Stimulated activated naive CD4-positive, alpha-beta T cell (primary cell): ENCODE results near the gene ZSWIM4.
"Not testable (repeated sequence)": the region's sequence is repeated elsewhere in the genome, so short reads cannot be mapped to it uniquely, and the experiment has no call there.

Experiments used
- DNase-seq, 6 experiments: peaks; one replicate each; lab custom pipeline; 2025; lab: John Stamatoyannopoulos, UW

ZSWIM4 gene

DNA sequence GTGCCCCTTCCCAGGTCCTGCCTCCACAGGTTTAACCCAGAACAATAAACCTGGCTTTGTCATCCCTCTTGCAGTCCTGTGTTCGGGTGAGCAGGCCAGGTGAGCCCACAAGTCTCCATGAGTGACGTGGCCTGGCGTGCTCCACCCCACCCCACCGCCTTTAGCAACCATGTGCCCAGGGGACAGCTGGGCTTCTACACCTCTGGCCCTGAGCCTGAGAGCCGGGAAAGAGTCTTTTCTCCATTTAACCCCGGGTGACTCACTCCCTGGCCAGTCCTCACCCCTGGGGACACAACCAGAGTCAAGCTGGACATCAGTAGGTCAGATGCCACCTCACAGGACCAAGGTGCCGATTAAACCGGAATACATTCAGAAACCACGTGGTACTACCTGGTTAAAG, 16.8 kb upstream of the ZSWIM4 start:
- DNase-seq, result no peak

DNA sequence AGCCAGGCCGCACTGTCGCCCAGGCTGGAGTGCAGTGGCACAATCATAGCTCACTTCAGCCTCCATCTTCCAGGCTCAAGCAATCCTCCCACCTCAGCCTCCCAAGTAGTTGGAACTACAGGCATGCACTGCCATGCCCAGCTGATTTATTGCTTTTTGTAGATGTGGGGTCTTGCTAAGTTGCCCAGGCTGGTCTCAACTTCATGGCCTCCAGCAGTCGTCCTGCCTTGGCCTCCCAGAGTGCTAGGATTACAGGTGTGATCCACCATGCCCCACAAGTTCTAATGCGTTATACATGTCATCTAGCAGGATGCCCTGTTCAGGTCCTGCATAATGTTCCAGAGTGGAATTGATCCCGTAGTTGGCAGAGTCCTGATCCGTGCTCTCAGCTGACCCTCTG, 16.4 kb upstream of the ZSWIM4 start:
- no peak for DNase-seq

DNA sequence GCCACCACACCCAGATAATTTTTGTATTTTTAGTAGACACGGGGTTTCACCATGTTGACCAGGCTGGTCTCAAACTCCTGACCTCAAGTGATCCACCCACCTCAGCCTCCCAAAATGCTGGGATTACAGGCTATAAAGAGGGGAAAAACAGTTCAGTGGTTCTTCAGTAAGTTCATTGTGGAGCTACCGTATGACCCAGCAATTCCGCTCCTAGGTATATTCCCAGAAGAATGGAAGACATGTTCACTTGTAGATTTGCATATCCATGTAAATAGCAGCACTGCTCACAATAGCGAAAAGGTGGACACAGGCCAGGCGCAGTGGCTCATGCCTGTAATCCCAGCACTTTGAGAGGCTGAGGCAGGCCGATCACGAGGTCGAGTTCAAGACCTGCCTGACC, 15.4 kb upstream of the ZSWIM4 start:
- not testable (repeated sequence) for DNase-seq

DNA sequence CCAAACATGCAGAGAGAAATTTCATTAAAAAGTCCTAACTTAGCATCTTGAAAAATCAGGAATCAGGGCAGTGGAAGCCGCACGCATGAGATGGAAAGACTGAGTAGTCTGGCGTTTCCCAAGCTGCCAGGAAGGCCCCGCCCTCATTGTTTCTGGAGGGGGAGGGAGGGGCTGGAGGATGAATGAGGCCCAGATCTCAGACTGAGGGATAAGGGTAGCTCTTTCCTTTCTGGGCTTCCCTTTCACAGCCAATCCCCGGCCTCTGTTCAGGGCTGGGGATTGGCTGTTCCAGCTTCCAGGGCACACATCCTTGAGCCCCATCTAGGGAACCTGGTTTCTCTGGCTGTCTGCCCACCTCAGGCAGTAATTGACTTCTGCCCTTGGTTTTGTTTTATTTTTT, 13.7 kb upstream of the ZSWIM4 start:
- DNase-seq, result no peak

DNA sequence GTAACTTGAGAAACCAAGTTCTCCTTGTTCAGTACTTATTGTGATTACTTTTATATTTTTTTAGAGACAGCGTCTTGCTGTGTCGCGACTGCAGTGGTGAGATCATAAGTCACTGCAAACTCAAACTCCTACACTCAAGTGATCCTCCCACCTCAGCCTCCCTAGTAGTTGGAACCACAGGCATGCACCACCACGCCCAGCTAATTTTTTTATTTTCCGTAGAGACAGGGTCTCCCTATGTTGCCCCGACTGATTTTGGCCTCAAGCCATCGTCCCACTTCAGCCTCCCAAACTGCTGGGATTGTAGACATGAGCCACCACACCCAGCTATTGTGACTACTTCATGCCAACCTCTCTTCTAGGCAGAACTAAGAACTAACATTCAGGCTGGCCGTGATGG, 12.7 kb upstream of the ZSWIM4 start:
- DNase-seq, result no peak

DNA sequence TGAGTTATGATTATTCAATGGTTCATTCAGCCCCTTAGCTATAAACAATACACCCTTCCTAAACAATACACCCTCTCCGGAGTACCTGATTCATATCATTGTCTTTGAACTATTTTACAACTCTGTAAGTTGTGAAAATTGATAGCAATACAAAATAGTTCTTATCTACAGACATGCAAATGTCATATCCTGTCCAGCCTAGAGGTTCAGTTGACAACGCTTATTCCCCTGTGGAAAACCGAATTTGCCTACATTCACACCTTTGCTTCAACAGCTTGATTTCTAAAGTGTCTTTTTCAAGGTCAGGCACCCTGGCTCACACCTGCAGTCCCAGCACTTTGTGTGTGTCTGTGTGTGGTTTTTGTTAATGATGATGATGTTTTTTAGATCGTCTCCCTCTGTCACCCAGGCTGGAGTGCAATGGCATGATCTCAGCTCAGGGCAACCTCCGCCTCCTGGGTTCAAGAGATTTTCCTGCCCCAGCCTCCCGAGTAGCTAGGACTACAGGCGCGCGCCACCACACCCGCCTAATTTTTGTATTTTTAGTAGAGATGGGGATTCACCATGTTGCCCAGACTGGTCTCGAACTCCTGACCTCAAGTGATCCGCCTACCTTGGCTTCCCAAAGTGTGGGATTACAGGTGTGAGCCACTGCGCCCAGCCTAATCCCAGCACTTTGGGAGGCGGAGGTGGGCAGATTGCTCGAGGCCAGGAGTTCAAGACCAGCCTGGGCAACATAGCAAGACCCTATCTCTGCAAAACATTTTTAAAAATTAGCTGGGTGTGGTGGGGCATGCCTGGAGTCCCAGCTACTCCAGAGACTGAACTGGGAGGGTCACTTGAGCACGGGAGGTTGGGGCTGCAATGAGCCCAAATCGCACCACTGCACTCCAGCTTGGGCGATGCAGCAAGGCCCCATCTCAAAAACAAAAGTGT, 11.4 kb upstream of the ZSWIM4 start:
- no peak for DNase-seq

DNA sequence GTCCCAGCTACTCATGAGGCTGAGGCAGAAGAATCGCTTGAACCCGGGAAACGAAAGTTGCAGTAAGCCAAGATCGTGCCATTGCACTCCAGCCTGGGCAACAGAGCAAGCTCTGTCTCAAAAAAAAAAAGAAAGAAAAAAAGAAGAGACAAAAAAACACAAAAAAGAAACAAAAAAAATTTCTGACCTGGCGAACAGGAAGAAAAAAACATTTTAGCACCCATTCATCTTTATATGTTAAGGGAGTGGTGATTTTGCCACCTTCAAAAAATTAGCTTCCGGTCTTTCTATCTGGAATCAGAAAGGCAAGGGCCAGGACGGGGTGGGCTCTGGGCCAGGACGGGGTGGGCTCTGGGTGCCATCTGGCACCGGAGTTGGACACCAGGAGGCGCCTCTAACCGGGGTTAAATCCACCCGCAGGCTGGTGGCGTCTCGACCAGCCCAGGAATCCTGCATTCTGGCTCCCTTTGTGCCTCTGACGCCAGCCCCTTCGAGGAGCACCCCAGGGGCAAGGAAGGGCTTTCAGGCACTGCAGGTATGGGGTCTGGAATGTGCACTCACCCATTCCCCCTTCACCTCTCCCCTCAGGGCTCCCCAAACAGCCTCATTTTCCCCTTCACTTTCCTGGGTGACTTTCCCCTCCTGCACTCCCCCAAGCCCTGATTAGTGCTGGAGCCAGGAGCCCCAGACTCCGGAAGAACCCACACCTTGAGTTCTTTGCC, 10.4 kb upstream of the ZSWIM4 start:
- DNase-seq, result peak; percentile 29 to 73 (median 62)

DNA sequence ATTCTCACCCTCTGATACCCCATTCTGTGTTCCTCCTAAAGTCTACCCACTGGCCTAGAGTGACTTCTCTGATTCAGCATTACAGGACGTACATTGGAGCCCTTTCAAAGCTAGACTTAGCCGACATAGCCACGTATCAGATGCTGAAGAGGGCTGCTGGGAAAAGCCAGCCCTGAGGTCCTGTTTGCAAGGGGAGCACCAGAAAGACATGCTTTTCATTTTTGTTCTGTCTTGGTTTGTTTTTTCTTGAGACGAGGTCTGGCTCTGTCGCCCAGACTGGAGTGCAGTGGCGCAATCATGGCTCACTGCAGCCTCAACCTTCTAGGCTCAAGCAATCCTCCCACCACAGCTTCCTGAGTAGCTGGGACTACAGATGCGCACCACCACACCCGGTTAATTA, 6.3 kb upstream of the ZSWIM4 start:
- DNase-seq, result peak in 1 of 6 experiments; percentile 13

DNA sequence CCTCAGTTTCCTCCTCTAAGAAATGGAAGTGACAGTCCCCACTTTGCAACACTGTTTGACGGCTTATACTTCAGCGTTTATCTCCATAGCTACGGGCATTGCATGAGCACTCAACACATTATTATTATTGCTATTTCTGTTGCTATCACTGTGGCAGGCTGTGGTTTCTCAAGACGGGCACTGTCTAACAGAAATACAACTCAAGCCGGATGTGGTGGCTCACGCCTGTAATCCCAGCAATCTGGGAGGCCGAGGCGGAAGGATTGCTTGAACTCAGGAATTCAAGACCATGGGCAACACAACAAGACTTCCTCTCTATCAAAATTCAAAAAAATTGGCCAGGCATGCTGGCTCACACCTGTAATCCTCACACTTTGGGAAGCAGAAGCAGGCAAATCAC, 4.9 kb upstream of the ZSWIM4 start:
- DNase-seq, result no peak

DNA sequence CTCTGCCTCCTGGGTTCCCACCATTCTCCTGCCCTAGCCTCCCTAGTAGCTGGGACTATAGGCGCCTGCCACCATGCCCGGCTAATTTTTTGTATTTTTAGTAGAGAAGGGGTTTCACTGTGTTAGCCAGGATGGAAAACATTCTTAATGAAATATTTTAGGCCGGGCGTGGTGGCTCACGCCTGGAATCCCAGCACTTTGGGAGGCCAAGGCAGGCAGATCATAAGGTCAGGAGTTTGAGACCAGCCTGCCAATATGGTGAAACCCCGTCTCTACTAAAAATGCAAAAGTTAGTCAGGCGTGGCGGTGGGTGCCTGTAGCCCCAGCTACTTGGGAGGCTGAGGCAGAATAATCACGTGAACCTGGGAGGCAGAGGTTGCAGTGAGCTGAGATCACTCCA, 1.9 kb upstream of the ZSWIM4 start:
- DNase-seq, result not testable (repeated sequence)

DNA sequence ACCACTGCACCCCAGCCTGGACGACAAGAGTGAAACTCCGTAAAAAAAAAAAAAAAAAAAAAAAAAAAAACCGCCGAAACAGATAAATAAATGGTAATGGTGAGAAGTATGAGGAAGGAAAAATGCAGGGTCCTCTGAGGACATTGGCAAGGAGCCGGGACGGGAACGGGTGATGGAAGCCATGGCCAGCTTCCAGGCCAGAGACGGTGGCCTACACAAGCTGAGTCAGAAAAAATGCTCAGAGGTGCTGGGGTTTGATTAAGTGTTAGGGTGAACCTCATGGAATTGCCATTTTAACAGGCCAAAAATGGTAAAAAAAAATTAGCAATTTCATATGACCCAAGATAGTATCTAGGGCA, 866 bp upstream of the ZSWIM4 start:
- DNase-seq, result peak in 1 of 6 experiments; percentile 44

DNA sequence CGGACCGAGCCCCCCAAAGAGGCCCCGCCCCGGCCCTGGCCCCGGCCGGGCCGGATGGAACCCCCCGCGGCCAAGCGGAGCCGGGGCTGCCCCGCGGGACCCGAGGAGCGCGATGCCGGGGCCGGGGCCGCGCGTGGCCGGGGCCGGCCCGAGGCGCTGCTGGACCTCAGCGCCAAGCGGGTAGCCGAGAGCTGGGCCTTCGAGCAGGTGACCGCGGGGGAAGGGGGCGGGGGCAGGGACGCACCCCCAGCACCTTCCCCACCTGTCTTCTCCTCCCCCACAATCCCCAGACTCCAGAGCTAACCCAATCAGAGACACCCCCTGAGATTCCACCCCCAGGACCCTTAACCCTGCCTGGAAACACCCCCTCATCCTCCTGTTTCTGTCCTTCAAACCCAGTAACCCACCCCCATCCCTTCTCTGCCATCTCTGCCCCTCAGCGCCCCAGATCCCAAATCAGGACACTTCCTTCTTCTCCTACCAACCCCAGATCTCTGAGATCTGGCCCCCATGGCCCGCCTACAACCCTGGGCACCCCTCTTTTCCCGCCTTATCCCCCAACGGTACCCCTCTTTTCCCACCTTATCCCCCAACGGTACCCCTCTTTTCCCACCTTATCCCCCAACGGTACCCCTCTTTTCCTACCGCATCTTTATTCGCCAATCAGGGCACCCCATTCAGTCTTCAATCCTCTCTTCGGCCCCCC, 505 bp downstream of the ZSWIM4 start:
- DNase-seq, result no peak

DNA sequence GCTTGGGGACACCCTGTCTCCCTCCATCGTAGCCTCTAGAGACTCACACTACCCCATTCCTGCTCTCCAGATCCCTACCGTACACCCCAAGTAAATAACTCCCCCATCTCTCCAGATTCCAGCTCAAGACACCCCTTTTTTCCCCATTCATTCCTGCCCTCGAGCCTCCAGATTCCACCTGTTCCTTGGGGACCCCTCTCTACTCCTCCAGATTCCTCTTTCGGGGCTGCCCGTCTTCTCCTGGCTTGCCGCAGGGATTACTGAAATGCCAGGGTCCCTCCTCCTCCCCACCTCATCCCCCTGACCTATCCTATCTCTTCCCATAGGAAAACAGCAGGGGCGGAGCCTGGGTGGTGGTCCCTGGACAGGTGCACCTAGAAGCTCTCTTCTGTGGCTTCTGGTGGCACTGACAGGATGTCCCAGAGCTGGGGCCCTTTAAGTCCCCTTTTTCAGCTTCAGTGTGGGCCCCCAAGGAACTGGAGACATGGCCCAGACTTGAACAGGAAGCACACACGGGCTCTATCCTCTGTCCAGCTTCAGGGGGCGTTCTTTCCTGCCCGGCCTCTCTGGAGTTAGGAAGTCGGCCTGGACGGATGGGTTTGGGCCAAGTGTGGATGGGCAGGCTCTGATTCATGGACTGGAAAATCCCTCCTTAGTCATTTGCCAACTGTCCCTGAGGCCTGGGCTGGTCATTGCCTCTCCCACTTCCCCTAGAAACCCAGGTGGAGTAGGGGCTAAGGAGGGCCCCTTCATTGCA, 1.2 kb downstream of the ZSWIM4 start:
- DNase-seq, result no peak

DNA sequence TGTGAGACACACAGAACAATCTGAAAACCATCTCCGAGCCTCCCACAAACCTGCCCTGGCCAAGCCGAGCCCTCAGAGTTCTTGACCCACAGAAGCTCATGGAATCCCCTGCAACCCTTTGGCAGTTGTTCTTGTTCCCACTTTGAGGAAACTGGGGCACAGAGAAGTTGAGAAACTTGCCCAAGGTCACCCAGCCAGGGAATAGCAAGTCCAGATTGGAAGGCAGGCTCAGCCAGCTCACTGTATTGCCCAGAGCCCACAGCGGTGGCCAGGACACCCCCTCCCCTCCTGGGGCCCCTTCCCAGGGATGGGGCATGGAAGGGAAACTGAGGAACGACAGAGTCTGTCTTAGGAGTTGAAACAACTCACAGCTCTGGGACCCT, 1.8 kb downstream of the ZSWIM4 start:
- DNase-seq, result no peak

DNA sequence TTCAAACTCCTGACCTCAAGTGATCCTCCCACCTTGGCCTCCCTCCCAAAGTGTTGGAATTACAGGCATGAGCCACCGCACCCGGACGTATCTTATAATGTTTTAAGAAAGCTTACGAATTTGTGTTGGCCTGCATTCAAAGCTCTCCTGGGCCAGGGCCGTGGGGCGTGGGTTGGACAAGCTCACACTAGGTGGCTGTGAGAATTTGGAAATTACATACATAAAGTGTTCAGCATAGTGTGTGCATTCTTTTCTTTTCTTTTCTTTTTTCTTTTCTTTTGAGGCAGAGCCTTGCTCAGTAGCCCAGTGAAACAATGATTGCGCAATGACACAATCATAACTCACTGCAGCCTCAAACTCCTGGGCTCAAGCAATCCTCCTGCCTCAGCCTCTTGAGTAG, 2.6 kb downstream of the ZSWIM4 start:
- DNase-seq, result no peak

DNA sequence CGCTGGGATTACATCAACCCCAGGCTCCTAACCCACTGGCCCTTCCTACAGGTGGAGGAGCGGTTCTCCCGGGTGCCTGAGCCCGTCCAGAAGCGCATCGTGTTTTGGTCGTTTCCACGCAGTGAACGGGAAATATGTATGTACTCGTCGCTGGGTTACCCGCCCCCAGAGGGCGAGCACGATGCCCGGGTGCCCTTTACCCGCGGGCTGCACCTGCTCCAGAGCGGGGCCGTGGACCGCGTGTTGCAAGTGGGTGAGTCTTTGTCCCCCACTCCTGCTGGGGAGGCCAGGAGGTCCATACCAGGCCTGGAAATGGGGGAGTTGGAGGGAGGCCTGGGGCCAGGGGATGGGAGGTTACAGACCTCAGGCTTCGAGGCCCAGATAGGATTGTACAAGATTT, 4.4 kb downstream of the ZSWIM4 start:
- DNase-seq, result no peak

DNA sequence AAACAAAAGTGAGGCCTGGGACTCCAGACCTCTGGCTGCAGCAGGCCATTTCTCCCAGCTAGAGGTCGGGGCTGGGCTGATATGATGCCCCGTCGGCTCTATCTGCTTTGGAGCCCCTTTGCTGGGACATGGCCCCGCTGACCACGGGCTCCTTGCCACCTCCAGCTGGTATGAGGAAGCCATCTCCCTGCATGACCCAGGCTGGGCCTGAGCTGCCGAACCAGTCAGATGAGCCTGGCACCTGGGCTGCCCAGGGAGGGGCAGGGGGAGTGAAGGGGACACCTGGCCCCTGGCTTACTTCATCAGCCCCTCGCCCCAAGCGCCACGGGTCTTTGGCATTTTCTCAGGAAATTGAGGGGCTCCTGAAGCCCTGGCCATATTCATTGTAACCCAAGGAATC, 7.8 kb downstream of the ZSWIM4 start:
- DNase-seq, result no peak

DNA sequence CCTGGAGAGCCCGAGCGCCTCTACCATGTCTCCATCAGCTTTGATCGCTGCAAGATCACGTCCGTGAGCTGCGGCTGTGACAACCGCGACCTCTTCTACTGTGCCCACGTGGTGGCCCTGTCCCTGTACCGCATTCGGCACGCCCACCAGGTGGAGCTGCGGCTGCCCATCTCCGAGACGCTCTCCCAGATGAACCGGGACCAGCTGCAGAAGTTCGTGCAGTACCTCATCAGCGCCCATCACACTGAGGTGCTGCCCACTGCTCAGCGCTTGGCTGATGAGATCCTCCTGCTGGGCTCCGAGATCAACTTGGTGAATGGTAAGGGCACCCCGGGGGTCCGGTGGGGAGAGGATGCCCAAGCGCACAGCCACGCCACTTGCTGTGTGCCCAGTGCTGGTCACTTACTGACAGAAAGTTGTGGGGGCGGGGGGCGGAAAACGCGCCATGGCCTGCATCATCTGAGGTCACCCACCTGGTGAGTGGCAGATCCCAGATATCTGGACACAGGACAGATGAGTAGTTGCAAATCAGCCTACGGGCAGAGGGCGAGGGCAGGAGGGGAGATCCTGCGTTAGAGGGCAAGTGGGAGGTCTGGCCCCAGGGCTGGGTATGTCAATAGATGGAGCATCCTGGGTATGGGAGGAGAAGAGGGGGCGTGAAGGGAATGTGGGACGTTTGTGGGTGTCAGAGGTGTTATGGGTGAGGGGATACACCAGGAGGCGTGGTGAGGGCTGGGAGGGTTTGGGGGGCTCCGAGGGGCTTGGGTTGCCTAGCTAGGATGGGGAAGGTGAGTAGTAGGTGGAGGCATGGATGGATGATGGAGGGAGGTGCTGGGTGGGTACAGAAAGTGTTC, 9.8 kb downstream of the ZSWIM4 start:
- no peak for DNase-seq

DNA sequence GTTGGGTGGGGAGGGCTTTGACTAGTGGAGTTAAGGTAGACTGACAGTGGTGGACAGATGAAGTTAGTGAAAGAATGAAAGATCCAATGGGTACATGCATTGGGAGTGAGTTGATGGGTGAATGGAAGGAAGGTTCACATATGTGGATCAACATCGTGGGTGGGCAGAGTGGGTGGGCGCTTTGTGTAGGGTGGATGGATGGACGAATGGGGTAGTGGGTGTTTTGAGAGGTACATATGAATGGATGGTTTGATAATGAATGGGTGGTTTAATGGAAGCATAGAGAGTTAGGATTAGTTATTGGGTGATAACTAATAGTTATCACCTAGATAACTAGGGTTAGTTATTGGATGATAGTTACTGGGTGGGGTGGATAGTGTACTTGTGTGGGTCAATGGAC, 11.5 kb downstream of the ZSWIM4 start:
- DNase-seq, result no peak

DNA sequence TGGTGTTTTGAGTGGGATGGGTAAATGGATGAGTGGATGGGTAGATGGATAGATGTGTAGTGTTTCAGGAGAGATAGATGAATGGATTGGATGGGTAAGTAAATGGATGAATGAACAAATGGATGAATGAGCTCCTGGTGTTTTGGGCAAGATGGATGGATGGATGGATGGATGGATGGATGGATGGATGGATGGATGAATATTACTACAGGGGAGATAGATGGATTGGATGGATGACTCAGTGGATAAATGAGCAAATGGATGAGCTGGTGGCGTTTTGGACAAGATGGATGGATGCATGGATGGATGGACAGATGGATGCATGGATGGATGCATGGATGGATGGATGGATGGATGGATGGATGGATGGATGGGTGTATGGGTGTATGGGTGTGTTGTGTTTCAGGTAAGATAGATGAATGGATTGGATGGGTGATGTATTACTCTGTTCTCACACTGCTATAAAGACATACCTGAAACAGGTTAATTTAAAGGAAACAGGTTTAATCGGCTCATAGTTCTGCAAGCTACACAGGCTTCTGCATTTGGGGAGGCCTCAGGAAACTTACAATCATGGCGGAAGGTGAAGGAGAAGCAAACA, 12.3 kb downstream of the ZSWIM4 start:
- DNase-seq, result no peak

DNA sequence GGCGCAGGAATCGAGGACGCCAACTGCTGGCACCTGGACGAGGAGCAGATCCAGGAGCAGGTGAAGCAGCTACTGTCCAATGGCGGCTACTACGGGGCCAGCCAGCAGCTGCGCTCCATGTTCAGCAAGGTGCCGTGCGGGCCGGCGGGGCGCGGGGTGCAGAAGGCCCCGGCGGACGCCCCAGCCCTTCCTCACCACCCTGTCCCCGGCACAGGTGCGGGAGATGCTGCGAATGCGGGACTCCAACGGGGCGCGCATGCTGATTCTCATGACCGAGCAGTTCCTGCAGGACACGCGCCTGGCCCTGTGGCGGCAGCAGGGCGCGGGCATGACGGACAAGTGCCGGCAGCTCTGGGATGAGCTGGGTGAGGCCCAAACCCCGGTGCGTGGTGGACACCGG, 13.6 kb downstream of the ZSWIM4 start:
- DNase-seq, result no peak
